ENCODE measurements around the gene KRTAP19-7.

The KRTAP19-7 gene

GRCh38 chr21:30561264-30561895, at the start of gene KRTAP19-7:
Gene KRTAP19-7 (minus strand): TSS chr21:30561314. CDS start chr21:30561289, 25 bp downstream.
- no peak for DNase-seq

GRCh38 chr21:30605968-30606367, 44.9 kb upstream of the KRTAP19-7 start:
- DNase-seq: no peak

- no peak for DNase-seq
Measured at GRCh38 chr21:30600787-30601186, 39.7 kb upstream of the KRTAP19-7 start, which contains the start of gene KRTAP22-1. Gene KRTAP22-1 (plus strand): TSS chr21:30601087.

GRCh38 chr21:30598802-30599201, 37.7 kb upstream of the KRTAP19-7 start, which contains the start of gene KRTAP6-2:
Gene KRTAP6-2 (minus strand): TSS chr21:30598902. CDS start chr21:30598874, 28 bp downstream.
- DNase-seq: no peak

- DNase-seq: no peak
Measured at GRCh38 chr21:30592140-30592539, 31.0 kb upstream of the KRTAP19-7 start, which contains the start of gene KRTAP6-3. Gene KRTAP6-3 (plus strand): TSS chr21:30592440. CDS start chr21:30592446, 6 bp downstream.

GRCh38 chr21:30590297-30590696, 29.2 kb upstream of the KRTAP19-7 start, which contains the start of gene KRTAP22-2:
Gene KRTAP22-2 (minus strand): TSS chr21:30590397.
- no peak for DNase-seq

GRCh38 chr21:30582870-30583269, 21.8 kb upstream of the KRTAP19-7 start:
- no peak for DNase-seq

- no peak for DNase-seq
Measured at GRCh38 chr21:30580132-30580531, 19.0 kb upstream of the KRTAP19-7 start.

GRCh38 chr21:30579346-30579745, 18.2 kb upstream of the KRTAP19-7 start:
- no peak for DNase-seq

- DNase-seq: no peak
Measured at GRCh38 chr21:30577766-30578165, 16.7 kb upstream of the KRTAP19-7 start.

GRCh38 chr21:30567617-30568016, 6.5 kb upstream of the KRTAP19-7 start:
- DNase-seq: no peak

GRCh38 chr21:30563630-30564029, 2.5 kb upstream of the KRTAP19-7 start:
- DNase-seq: no peak

GRCh38 chr21:30563072-30563471, 2.0 kb upstream of the KRTAP19-7 start:
- DNase-seq: no peak

GRCh38 chr21:30561957-30562356, 843 bp upstream of the KRTAP19-7 start:
- DNase-seq: no peak

GRCh38 chr21:30555095-30555494, 6.0 kb downstream of the KRTAP19-7 start:
- DNase-seq: no peak

- no peak for DNase-seq
Measured at GRCh38 chr21:30552782-30553181, 8.3 kb downstream of the KRTAP19-7 start.

- no peak for DNase-seq
Measured at GRCh38 chr21:30541764-30542163, 19.4 kb downstream of the KRTAP19-7 start, which contains the start of gene KRTAP19-6. Gene KRTAP19-6 (minus strand): TSS chr21:30541864. CDS start chr21:30541833, 31 bp downstream.

- DNase-seq: no peak
Measured at GRCh38 chr21:30518876-30519275, 42.2 kb downstream of the KRTAP19-7 start.

- DNase-seq: no peak
Measured at GRCh38 chr21:30515681-30516080, 45.4 kb downstream of the KRTAP19-7 start.
